ENCODE data around the gene TTC34. TPM values are rescaled to one million over a fixed set of nuclear protein-coding genes. Genes with fewer than 3 reads are reported as not detected.

TTC34 gene
- total RNA-seq, 4 donors from 2014 or later = 0.04 to 0.19 (median 0.15) TPM; not detected in 1

GRCh38 chr1:2828586-2829250 lies 27.2 kb upstream of the TTC34 start:
- no peak overlapping the region for H3K27ac ChIP-seq
- peaks cover 0 to 11% (median 0%) of the 10 kb centered on the region in 3 donors for H3K9me3 ChIP-seq
- H3K36me3 ChIP-seq = no peaks in the 10 kb centered on the region
- no peak overlapping the region for H3K4me3 ChIP-seq
- no peak for DNase-seq
- peaks cover 0 to 81% (median 0%) of the 10 kb centered on the region in 4 donors for H3K27me3 ChIP-seq
- no peaks in the 10 kb centered on the region for H3K4me1 ChIP-seq
- intact Hi-C loops (cut with DNase I) = no loop called here
- WGBS, 2 donors = 62 to 87% methylated on average over 5 to 7 of the region's 18 CpGs
- TF ChIP-seq POLR2A (IDR thresholded peaks at IDR 0.05) (no peak), CTCF (IDR thresholded peaks at IDR 0.05) (no peak)

GRCh38 chr1:2826736-2827292 lies 25.3 kb upstream of the TTC34 start:
- TF ChIP-seq POLR2A (IDR thresholded peaks at IDR 0.05) (no peak), CTCF (IDR thresholded peaks at IDR 0.05) (no peak)
- intact Hi-C loops (cut with DNase I) = no loop called here
- H3K27me3 ChIP-seq = peaks cover 0 to 81% (median 0%) of the 10 kb centered on the region in 4 donors

GRCh38 chr1:2826316-2826715 lies 24.8 kb upstream of the TTC34 start:
- DNase-seq = no peak
- H3K4me1 ChIP-seq = peaks cover 0 to 5% (median 0%) of the 10 kb centered on the region in 3 donors
- H3K9me3 ChIP-seq = peaks cover 0 to 11% (median 0%) of the 10 kb centered on the region in 3 donors
- no peak overlapping the region for H3K4me3 ChIP-seq
- H3K27ac ChIP-seq = no peak overlapping the region
- peaks cover 0 to 81% (median 0%) of the 10 kb centered on the region in 4 donors for H3K27me3 ChIP-seq
- 82 to 85% methylated on average over 8 to 9 of the region's 15 CpGs for WGBS, 2 donors
- no peaks in the 10 kb centered on the region for H3K36me3 ChIP-seq
- TF ChIP-seq POLR2A (IDR thresholded peaks at IDR 0.05) (no peak), CTCF (IDR thresholded peaks at IDR 0.05) (no peak)
- intact Hi-C loops (cut with DNase I) = no loop called here

More at GRCh38 chr1:2826736-2827292, 25.3 kb upstream of the TTC34 start:
- WGBS, 2 donors = 45 to 82% methylated on average over 2 of the region's 14 CpGs
- H3K9me3 ChIP-seq = peaks cover 0 to 11% (median 0%) of the 10 kb centered on the region in 3 donors
- H3K27ac ChIP-seq = no peak overlapping the region
- DNase-seq = no peak
- no peaks in the 10 kb centered on the region for H3K36me3 ChIP-seq
- peaks cover 0 to 3% (median 0%) of the 10 kb centered on the region in 3 donors for H3K4me1 ChIP-seq
- no peak overlapping the region for H3K4me3 ChIP-seq

- no peak for DNase-seq
- H3K4me3 ChIP-seq = no peak overlapping the region
- H3K4me1 ChIP-seq = peaks cover 0 to 5% (median 0%) of the 10 kb centered on the region in 3 donors
- peaks cover 0 to 81% (median 0%) of the 10 kb centered on the region in 4 donors for H3K27me3 ChIP-seq
- H3K9me3 ChIP-seq = peaks cover 0 to 11% (median 0%) of the 10 kb centered on the region in 3 donors
- H3K27ac ChIP-seq = no peak overlapping the region
- intact Hi-C loops (cut with DNase I) = no loop called here
- WGBS, 2 donors = 68 to 71% methylated on average over 4 to 6 of the region's 18 CpGs
- H3K36me3 ChIP-seq = no peaks in the 10 kb centered on the region
- TF ChIP-seq POLR2A (IDR thresholded peaks at IDR 0.05) (no peak), CTCF (IDR thresholded peaks at IDR 0.05) (no peak)
Observed at GRCh38 chr1:2825487-2826189, 24.1 kb upstream of the TTC34 start.

- no peak overlapping the region for H3K4me3 ChIP-seq
- peaks cover 0 to 5% (median 0%) of the 10 kb centered on the region in 3 donors for H3K4me1 ChIP-seq
- intact Hi-C loops (cut with DNase I) = no loop called here
- H3K27me3 ChIP-seq = peaks cover 0 to 81% (median 0%) of the 10 kb centered on the region in 4 donors
- H3K9me3 ChIP-seq = peaks cover 0 to 11% (median 0%) of the 10 kb centered on the region in 3 donors
- DNase-seq = no peak
- TF ChIP-seq CTCF (IDR thresholded peaks at IDR 0.05) = no peak
- no peak for TF ChIP-seq POLR2A (IDR thresholded peaks at IDR 0.05)
- H3K36me3 ChIP-seq = no peaks in the 10 kb centered on the region
- no peak overlapping the region for H3K27ac ChIP-seq
Observed at GRCh38 chr1:2824999-2825398, 23.5 kb upstream of the TTC34 start.

Measured in esophagus squamous epithelium (tissue), 5 donors.